Keratinocyte (primary cell): ENCODE data around the gene POLDIP3.

Source experiments
- EZH2 ChIP-seq: IDR thresholded peaks from one replicate; pipeline ENCODE4 v1.6.1; 2012; ENCODE audit warnings: inconsistent platforms, mild to moderate bottlenecking, low read length, moderate library complexity
- TF ChIP-seq, protein P1 (sequence below), 3 experiments: IDR thresholded peaks in 1 of 3; conservative IDR thresholded peaks in 1 of 3; optimal IDR thresholded peaks in 1 of 3; 2 replicates in 2 of 3; 3 replicates in 1 of 3; pipeline versions ENCODE3 to v1.5.1; 2011; ENCODE audit warnings: low read length in 3 of 3, mild to moderate bottlenecking in 3 of 3, moderate library complexity in 2 of 3, control low read depth in 1 of 3, inconsistent platforms in 1 of 3; ENCODE audit not compliant: insufficient read depth in 2 of 3; ENCODE audit errors: extremely low read depth in 1 of 3

DNA sequence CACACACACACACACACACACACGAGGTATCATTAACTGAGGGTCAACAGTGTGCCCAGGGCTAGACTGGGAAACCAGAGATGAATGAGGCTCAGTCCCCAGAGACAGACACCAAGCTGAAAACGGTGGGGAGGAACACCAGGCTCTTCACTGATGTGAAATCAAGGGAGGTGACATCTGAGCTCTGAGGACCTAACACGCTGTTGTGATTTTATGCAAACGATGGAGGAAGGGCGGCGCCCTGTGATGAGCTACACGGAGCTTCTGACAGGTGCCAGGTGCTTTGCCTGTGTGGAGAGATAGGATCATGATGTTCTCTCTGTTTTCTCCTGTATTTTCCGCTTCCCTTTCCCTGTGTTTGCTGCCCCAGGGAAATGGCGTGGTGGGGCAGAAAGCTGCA is 41.0 kb upstream of the POLDIP3 start:
- TF ChIP-seq, protein P1, sequence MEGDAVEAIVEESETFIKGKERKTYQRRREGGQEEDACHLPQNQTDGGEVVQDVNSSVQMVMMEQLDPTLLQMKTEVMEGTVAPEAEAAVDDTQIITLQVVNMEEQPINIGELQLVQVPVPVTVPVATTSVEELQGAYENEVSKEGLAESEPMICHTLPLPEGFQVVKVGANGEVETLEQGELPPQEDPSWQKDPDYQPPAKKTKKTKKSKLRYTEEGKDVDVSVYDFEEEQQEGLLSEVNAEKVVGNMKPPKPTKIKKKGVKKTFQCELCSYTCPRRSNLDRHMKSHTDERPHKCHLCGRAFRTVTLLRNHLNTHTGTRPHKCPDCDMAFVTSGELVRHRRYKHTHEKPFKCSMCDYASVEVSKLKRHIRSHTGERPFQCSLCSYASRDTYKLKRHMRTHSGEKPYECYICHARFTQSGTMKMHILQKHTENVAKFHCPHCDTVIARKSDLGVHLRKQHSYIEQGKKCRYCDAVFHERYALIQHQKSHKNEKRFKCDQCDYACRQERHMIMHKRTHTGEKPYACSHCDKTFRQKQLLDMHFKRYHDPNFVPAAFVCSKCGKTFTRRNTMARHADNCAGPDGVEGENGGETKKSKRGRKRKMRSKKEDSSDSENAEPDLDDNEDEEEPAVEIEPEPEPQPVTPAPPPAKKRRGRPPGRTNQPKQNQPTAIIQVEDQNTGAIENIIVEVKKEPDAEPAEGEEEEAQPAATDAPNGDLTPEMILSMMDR (optimal IDR thresholded peaks at IDR 0.05 in 1 of 3, IDR thresholded peaks at IDR 0.05 in 1 of 3, conservative IDR thresholded peaks at IDR 0.05 in 1 of 3; ENCODE audit: extremely low read depth in 1 of 3, insufficient read depth in 2 of 3, low read length in 3 of 3) = no peak
- TF ChIP-seq EZH2 = no peak
